GM19438 (cell line): Measurements from ENCODE around the gene KMT5B.
"Not testable (repeated sequence)": the region's sequence is repeated elsewhere in the genome, so short reads cannot be mapped to it uniquely, and the experiment has no call there.

Experiments used
- ATAC-seq: cut with Tn5 transposase; IDR thresholded peaks from one replicate; pipeline ENCODE4 v1.9.1; 2021; ENCODE audit warnings: low read depth; ENCODE audit not compliant: unreplicated experiment

The KMT5B gene

GRCh38 chr11:68213135-68213515 is at the start of gene KMT5B:
TSS of gene KMT5B (minus strand) at chr11:68213296. CDS start at chr11:68190076, 23,220 bp downstream.
- no peak for ATAC-seq

DNA sequence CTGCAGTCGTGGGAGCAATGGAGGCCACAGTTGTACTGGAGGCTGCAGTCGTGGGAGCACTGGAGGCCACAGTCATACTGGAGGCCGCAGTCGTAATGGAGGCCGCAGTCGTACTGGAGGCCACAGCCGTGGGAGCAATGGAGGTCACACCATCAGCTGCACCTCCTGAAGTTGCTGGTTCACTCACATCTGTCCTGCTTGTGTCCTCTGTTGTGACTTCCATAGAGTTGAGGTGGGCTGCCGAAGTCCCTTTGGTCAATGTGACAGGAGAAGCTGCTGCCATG is 49.4 kb upstream of the KMT5B start:
- no peak for ATAC-seq

- ATAC-seq, result no peak
These were observed 48.9 kb upstream of the KMT5B start for GRCh38 chr11:68261749-68262543.

DNA sequence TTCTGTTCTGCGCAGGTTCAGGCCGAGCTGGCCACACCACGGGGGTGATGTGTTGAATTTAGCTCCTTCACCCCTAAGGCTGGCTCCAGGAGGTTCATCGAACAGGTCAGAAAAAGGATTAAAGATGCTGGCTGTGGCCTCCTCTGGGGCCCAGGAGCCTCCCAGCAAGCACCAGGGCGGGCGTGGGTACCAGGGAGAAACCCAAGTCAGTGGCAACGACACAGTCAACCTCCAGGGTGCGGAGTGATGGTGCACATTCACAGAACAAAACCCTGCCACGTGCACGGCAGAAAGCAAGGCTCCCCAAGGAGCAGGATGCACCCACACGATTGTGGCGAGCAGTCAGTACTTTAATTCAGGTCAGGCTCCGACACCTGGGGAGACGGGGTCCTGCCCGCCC is 47.9 kb upstream of the KMT5B start:
- no peak for ATAC-seq

GRCh38 chr11:68260484-68260883 is 47.4 kb upstream of the KMT5B start:
- ATAC-seq, result no peak

- no peak for ATAC-seq
These were observed 46.2 kb upstream of the KMT5B start for GRCh38 chr11:68259122-68259959.

DNA sequence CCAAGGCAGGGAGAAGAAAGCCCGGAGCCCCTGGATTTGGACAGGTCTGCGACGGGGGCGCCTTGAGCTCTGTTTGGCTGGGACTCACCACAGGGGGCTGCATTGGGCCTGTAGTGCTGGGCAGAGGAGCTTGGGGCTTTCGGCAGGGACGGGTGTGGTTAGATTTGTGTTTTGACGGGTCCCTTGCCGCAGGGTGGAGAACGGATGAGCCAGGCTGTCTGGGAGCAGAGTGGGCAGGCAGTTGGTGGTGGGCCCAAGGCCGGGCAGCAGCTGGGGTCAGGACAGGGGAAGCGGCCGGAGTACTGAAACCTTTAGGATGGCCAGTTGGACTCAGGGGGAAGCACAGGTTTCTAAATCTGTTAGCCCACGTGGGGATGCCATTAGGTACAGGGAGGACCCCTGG is 45.3 kb upstream of the KMT5B start:
- ATAC-seq, result no peak

DNA sequence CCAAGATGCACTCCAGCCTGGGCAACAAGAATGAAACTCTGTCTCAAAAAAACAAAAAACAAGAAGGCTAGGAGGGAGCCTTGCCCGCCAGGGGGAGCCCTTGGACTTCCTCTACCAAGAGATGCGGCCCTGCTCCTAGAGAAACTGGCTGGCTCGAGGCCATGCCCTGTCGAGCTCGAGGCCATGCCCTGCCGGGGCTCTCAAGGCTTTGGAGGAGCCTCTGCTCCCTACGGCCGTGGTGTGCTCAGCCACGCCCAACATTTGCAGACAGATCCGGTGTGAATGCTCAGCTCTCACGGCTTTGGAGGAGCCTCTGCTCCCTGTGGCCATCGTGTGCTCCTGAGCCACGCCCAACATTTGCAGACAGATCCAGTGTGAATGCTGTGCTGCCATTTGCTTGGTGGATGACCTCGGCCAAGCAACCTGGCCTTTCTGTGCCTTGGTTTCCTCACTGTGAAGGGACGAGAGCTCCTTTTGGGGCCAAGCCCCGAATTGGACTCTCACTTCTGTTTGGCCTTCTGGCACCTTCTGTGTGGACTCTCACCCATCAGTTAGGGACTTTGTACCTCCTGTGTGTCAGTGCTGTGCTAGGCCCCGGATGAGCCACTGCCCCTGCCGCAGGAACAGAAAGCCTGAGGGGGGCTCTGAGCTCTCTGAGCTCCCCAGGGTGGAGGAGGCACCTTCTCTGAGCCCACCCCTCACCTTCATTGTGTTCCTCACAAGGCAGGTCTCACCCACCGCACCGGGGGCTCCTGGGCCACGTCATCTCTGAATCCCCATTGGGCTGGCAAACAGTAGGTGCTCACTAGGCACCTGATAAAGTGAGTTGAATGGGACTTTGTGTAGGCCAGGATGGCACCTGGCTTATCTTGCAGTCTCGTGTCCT is 44.6 kb upstream of the KMT5B start:
- no peak for ATAC-seq

DNA sequence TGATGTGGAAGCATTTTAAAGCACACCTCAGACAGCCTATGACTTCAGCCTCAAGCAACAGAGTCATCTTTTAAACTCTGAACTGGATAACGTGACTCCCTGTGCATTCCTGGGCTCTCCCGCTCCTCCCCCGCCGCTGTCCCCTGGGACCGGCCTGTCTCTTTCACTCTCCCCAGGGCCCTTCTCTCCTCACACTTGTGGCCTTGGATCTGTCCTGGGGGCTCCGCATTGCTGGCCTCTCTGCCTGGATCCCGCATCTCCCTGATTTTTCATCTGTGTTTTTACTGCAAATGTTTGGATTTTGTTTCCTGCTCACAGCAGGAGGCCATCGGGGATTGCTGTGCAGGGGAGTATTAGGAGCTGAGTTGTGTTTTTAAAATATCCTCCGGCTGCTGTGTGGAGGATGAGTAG is 43.2 kb upstream of the KMT5B start:
- ATAC-seq, result no peak

- ATAC-seq, result no peak
These were observed 42.4 kb upstream of the KMT5B start for GRCh38 chr11:68255526-68255925.

- ATAC-seq, result no peak
These were observed 41.3 kb upstream of the KMT5B start for GRCh38 chr11:68254421-68254820.

GRCh38 chr11:68251765-68252164 is 38.7 kb upstream of the KMT5B start:
- ATAC-seq, result no peak

DNA sequence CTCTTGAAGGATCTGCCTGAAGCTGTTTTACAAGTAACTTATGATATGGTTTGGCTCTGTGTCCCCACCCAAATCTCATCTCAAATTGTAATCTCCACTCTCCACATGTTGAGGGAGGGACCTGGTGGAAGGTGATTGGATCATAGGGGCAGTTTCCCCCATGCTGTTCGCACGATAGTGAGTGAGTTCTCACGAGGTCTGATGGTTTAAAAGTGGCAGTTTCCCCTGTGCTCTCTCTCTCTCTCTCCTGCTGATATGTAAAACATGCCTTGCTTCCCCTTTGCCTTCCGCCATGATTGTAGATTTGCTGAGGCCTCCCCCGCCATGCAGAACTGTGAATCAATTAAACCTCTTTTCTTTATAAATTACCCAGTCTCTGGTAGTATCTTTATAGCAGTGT is 31.8 kb upstream of the KMT5B start:
- not testable (repeated sequence) for ATAC-seq

DNA sequence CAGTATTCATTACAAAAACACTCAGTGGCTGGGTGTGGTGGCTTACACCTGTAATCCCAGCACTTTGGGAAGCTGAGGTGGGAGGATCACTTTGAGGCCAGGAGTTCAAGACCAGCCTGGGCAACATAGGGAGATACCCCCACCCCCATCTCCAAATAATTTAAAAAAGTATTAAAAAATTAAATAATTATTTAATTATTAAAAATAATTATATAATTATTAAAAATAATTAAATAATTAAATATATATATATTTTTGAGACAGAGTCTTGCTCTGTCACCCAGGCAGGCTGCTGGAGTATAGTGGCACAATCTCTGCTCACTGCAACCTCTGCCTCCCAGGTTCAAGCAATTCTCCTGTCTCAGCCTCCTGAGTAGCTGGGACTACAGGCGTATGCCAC is 30.8 kb upstream of the KMT5B start:
- not testable (repeated sequence) for ATAC-seq

- no peak for ATAC-seq
These were observed 29.5 kb upstream of the KMT5B start for GRCh38 chr11:68242616-68243015.

GRCh38 chr11:68231621-68232020 is 18.5 kb upstream of the KMT5B start:
- ATAC-seq, result no peak

GRCh38 chr11:68229601-68230000 is 16.5 kb upstream of the KMT5B start:
- no peak for ATAC-seq

DNA sequence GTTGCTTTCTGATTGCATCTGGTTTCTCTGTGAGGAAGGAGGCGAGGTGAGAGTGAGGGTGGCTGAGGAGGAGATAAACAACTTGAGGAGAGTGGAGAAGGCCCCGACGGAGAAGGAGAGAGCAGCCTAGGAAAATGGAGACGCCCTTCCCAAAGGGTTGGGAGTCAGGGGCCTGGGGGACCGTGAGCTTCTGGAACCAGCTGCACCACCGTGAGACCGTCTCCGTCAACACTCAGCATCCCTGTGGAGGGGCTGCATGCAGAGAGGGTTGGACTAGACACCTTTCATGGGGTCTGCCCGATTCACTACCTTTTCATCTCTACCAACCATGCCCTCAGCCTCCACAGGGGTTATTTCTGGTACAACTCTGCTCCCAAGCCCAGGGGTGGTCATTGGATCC is 13.3 kb upstream of the KMT5B start:
- ATAC-seq, result no peak

DNA sequence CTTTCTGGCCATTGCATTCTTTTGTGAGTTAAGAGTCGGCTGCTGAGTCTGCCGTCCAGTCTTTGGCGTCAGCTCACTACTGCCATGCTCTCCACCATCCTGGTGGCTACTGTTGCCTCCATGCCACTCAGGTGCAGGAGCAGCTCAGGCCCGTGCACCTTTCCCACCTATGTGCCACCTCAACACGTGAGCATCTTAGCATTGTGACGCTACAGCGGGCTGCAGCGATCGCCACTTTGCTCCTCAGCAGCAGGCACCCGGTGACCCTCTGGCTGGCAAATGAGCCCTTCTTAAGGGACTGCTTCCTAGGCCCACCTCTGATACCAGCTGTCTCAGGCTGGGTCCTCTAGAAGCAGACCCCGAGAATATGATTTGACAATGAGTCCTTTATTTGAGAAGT is 11.5 kb upstream of the KMT5B start:
- ATAC-seq, result no peak

DNA sequence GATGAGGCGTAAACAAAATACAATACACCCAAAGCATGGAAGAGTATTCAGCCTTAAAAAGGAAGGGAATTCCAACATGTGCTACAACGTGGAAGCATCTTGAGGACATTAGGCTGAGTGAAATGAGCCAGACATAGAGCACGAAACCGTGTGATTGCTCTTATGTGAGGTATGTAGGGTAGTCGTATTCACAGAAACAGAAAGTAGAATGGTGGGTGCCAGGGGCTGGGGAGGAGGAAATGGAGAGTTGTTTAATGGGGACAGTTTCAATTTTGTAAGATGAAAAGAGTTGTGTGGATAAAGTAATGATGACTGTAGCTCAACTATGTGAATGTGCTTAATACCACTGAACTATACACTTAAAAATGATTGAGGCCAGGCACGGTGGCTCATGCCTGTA is 10.2 kb upstream of the KMT5B start:
- no peak for ATAC-seq

DNA sequence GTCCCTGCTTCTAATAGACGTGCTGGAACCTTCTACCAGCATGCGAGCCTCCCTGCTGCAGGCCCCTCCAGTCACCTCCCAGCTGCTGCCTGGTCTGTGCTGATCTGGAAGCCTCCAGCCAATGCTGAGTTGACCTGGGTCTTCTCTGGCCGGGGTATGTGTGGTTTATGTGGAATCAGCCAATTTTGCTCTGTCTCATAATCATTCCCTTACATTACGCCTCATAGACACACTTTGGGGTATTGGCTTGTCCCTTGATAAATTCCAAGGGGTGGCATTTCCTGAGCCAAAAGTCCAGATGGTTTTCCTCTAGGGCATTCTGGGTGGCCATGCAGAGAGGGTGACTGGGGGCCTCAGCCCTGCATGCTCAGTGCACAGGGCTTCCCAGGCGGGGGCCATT is 8.3 kb upstream of the KMT5B start:
- no peak for ATAC-seq
